Calu3 (cell line): ENCODE data around the gene CEP170. TPM values are rescaled to one million over a fixed set of nuclear protein-coding genes. Genes with fewer than 3 reads are reported as not detected.

ENCODE experiments used
- BruUV-seq: library from RNA; stranded (reverse); fragments of 400-500 nt; replicated peaks from 2 replicates; lab custom pipeline; 2021; lab: Mats Ljungman, UMichigan
- CTCF ChIA-PET: fragments of 300-600 bp; sonication (Branson Sonifier 250); formaldehyde crosslinking; loops from one replicate; lab custom pipeline; 2022; ENCODE audit warnings: antibody characterized with exemption; lab: Charles Lee
- DNase-seq: peaks from one replicate; pipeline ENCODE4 v3.0.0; 2022
- H3K27ac Mint-ChIP-seq: one replicate; pipeline ENCODE4 v1.8.0; 2022; ENCODE audit warnings: mixed read lengths; ENCODE audit not compliant: unreplicated experiment
- H3K27me3 Mint-ChIP-seq: one replicate; pipeline ENCODE4 v1.8.0; 2022; ENCODE audit warnings: mixed read lengths; ENCODE audit not compliant: unreplicated experiment
- H3K36me3 Mint-ChIP-seq: one replicate; pipeline ENCODE4 v1.8.0; 2022; ENCODE audit warnings: mild to moderate bottlenecking, moderate library complexity, mixed read lengths; ENCODE audit not compliant: insufficient read depth, unreplicated experiment
- H3K4me1 Mint-ChIP-seq: one replicate; pipeline ENCODE4 v1.8.0; 2022; ENCODE audit warnings: mild to moderate bottlenecking, low read depth, mixed read lengths; ENCODE audit not compliant: unreplicated experiment
- H3K4me3 Mint-ChIP-seq: one replicate; pipeline ENCODE4 v1.8.0; 2022; ENCODE audit warnings: mild to moderate bottlenecking, low read depth, moderate library complexity, mixed read lengths; ENCODE audit not compliant: unreplicated experiment
- H3K9me3 Mint-ChIP-seq: one replicate; pipeline ENCODE4 v1.8.0; 2022; ENCODE audit warnings: low read depth, mixed read lengths; ENCODE audit not compliant: unreplicated experiment
- CTCF ChIP-seq: fragments of 200-600 bp; IDR thresholded peaks from one replicate; pipeline ENCODE4 v1.8.0; 2022; ENCODE audit warnings: antibody characterized with exemption; ENCODE audit not compliant: unreplicated experiment
- intact Hi-C: fragments of 100-400 bp; cut with micrococcal nuclease; formaldehyde crosslinking; loops from one replicate; pipeline ENCODE4 v1.10.0; 2022; ENCODE audit not compliant: unreplicated experiment
- total RNA-seq: library from RNA; stranded (reverse); gene quantifications from 2 replicates; pipeline ENCODE4 v1.2.3, GENCODE V29; 2022

Gene CEP170
- total RNA-seq, 1 experiment from 2014 or later = 133 TPM

- intact Hi-C loops = no loop called here
- Mint-ChIP-seq H3K4me1 (peaks cover 46% of the 10 kb centered on the region), H3K36me3 (peaks cover 44% of the 10 kb centered on the region), H3K27ac (peak overlapping the region; percentile 37), H3K27me3 (no peaks in the 10 kb centered on the region), H3K9me3 (no peaks in the 10 kb centered on the region), H3K4me3 (no peak overlapping the region)
- CTCF ChIA-PET = interaction anchor here (2.2 kb wide), 1 partner anchor 15 kb away, joined by 10 read pairs; no protein-coding TSS in a partner anchor
- no TSS peak for BruUV-seq
- TF ChIP-seq CTCF = no peak
- DNase-seq = no peak
These were observed 17.3 kb upstream of the CEP170 start for GRCh38 chr1:243272401-243272800.

- peaks cover 48% of the 10 kb centered on the region for H3K36me3 Mint-ChIP-seq
- CTCF ChIA-PET = interaction anchor here (2.2 kb wide), 1 partner anchor 15 kb away, joined by 10 read pairs; no protein-coding TSS in a partner anchor
- H3K4me1 Mint-ChIP-seq = peaks cover 46% of the 10 kb centered on the region
- H3K9me3 Mint-ChIP-seq = no peaks in the 10 kb centered on the region
- BruUV-seq = no TSS peak
- DNase-seq = no peak
- intact Hi-C loops = no loop called here
- no peak for TF ChIP-seq CTCF
- H3K27ac Mint-ChIP-seq = peak overlapping the region; percentile 37
- no peaks in the 10 kb centered on the region for H3K27me3 Mint-ChIP-seq
- no peak overlapping the region for H3K4me3 Mint-ChIP-seq
These were observed 16.9 kb upstream of the CEP170 start for GRCh38 chr1:243271996-243272395.

GRCh38 chr1:243270097-243270864 is 15.2 kb upstream of the CEP170 start:
- peaks cover 53% of the 10 kb centered on the region for H3K4me1 Mint-ChIP-seq
- DNase-seq = no peak
- no peak for TF ChIP-seq CTCF
- CTCF ChIA-PET = interaction anchor here (1.3 kb wide), 1 partner anchor 15 kb away, joined by 9 read pairs; the partner anchor contains the start of genes CEP170 and SDCCAG8
- peak overlapping the region; percentile 54 for H3K4me3 Mint-ChIP-seq
- intact Hi-C loops = no loop called here
- peak overlapping the region; percentile 95 for H3K27ac Mint-ChIP-seq
- BruUV-seq = no TSS peak
- no peaks in the 10 kb centered on the region for H3K9me3 Mint-ChIP-seq
- peaks cover 55% of the 10 kb centered on the region for H3K36me3 Mint-ChIP-seq
- H3K27me3 Mint-ChIP-seq = no peaks in the 10 kb centered on the region

GRCh38 chr1:243269461-243269801 is 14.3 kb upstream of the CEP170 start:
- peaks cover 49% of the 10 kb centered on the region for H3K36me3 Mint-ChIP-seq
- BruUV-seq = no TSS peak
- peak overlapping the region; percentile 95 for H3K27ac Mint-ChIP-seq
- TF ChIP-seq CTCF = no peak
- H3K4me1 Mint-ChIP-seq = peaks cover 61% of the 10 kb centered on the region
- DNase-seq = peak; percentile 35
- no peaks in the 10 kb centered on the region for H3K27me3 Mint-ChIP-seq
- intact Hi-C loops = no loop called here
- peak overlapping the region; percentile 54 for H3K4me3 Mint-ChIP-seq
- CTCF ChIA-PET = interaction anchor here (0.7 to 1.3 kb wide), 2 partner anchors 14 to 443 kb away, joined by 4 to 9 read pairs; partner anchors contain the start of genes CEP170 and SDCCAG8
- H3K9me3 Mint-ChIP-seq = no peaks in the 10 kb centered on the region
